Right ventricle myocardium superior (tissue), 1 donor: Measurements from ENCODE around the gene CASD1. TPM values are rescaled to one million over a fixed set of nuclear protein-coding genes. Genes with fewer than 3 reads are reported as not detected.

Experiments used
- ATAC-seq: fragments of 200-7000 bp; cut with Tn5 transposase; one replicate; pipeline ENCODE4 v1.9.1; 2020; ENCODE audit warnings: mild to moderate bottlenecking; ENCODE audit not compliant: poor library complexity
- DNase-seq: peaks from one replicate; pipeline ENCODE4 v3.0.0-alpha.2; 2020
- intact Hi-C: fragments of 100-400 bp; cut with DNase I; formaldehyde crosslinking; loops from one replicate; pipeline ENCODE4 v1.11.2; 2022
- long read RNA-seq: library from polyadenylated mRNA; unstranded; transcript quantifications from one replicate; pipeline ENCODE4 v2.0.0, GENCODE V29; 2021
- total RNA-seq: library from RNA; stranded (reverse); fragmentation: NEBNext Ultra II Directional; extraction: Animal tissue kit (Norgen Biotek cat#: 25700); gene quantifications from one replicate; pipeline ENCODE4 v1.2.1, GENCODE V29; 2021
- donor health status: DM: no; HTN: yes; CAD: no; lungs with severe emphysema.

CASD1 gene
- total RNA-seq = 15.1 TPM
- long read RNA-seq, transcript CASD1-201 (18 exons, 3,942 nt) = major isoform, 36 of 48 reads
- long read RNA-seq, partial matches to known transcripts = 4 of 48 reads
- long read RNA-seq, other reads (novel, unspliced or antisense) = 8 of 48 reads

DNA sequence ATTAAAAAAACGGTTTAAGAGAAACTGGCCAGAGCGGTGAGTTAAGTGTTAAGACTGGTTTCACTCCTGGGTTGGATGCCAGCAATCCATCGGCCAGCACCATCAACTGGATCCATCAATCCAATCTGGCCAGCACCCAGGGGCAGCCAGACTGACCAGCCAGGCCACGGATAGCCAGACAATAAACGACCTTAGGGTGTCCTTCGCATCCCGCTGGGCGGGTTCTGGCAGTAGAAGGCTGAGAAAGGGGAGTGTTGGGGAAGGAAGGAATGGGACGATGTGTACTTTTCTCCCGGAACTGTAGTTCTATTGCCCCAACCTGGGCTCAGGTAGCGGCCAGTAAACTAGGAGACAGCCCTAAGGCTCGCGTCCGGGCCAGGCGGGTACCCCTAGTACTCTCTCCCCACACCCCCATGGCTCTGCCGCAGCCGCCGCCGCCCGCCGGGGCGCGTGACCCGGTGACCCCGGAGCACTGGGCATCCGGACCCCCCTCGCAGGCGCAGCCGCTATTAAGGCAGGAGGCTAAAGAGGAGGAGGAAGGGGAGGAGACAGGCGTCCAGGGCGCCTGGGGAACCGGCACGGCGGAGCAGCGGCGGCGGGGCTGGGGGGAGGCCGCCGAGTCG is at the start of gene CASD1:
Gene CASD1 (plus strand): TSS at position 546 of the 623 bp plus-strand sequence. CDS start 276 bp downstream, outside the sequence.
- DNase-seq (peak; percentile 83), ATAC-seq (peak; percentile 78)
- intact Hi-C loops = loop anchor here (10.0 kb wide), 1 partner anchor 145 kb away; the partner anchor contains the start of gene SGCE

DNA sequence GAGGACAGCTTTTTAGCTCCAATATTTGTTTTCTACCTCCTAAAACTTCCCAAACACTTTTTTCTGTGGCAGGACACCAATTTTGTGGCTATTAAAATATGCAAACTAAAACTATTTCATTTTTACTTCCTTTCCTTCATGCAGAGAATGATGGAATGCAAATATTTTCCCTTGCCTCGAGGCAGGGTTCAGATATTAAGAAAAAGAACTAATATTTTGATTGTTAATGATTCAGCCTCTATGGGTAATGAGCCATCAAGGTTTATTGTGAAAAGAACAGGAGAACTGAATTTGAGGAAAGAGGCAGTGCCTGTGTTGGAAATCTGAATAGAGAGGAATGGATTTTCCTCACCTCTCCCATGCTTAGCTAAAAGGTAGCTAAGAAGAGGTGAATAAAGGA is 43.1 kb upstream of the CASD1 start:
- intact Hi-C loops = no loop called here
- DNase-seq = no peak
- ATAC-seq = no peak

DNA sequence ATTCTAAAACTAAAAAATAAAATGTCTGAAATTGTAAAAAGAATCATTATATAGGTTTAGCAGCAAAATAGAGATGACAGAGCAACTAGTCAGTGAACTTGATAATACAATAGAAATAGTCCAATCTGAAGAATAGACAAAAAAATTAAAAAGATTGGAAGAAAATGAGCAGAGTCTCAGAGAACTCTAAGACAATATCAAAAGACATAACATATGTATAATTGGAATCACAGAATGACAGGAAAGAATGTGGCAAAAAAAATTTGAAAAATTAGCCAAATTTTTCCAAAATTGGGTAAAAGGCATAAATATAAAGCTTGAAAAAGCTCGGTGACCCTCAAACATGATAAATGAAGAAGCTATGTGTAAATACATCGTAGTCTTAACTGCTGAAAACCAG is 38.0 kb upstream of the CASD1 start:
- DNase-seq (no peak), ATAC-seq (no peak)
- intact Hi-C loops = no loop called here

DNA sequence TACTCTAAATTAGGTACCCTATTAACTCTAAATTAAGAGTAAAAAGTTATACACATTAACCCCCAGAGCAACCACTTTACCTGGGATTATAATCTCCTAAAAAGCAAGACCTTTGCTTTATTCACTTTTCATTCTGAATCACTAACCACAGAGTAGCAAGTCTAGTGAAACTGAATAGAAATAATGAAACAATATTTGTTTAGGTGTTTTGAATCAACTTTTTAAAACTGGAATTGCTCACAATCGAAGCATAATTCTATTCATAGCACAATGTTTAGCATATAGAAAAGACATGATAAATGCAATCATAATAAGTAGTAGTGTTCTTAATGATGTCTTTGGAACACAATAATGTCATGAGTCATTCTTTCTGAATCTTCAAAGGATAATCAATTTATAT is 37.0 kb upstream of the CASD1 start:
- ATAC-seq = no peak
- DNase-seq = no peak
- intact Hi-C loops = no loop called here

DNA sequence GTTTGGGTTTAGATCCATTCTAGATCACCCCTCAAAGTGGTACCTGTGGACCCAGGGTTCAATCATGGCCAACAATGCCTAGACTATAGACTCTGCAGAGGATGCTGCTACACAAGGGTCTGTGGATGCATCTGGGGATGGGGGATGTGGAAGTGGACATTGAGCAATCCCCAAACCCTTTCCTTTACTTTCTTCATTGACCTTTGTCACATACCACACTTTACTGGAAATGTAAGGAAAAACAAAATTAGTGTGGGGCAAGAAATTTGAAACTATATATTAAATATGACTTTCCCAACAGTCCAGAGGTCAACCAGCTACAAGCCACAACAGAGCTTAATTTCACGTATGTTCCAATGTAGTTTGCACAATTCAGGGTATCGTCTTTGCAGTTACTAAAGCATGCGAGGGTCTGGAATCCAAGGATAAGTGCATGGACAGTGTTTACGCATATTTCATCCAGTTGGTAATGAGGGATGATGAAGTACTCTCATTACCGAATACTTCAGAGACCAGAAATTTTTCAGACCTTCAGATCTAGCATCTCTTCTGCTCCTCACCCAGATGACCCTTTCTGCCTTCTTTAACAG is 33.3 kb upstream of the CASD1 start:
- ATAC-seq (no peak), DNase-seq (no peak)
- intact Hi-C loops = no loop called here

DNA sequence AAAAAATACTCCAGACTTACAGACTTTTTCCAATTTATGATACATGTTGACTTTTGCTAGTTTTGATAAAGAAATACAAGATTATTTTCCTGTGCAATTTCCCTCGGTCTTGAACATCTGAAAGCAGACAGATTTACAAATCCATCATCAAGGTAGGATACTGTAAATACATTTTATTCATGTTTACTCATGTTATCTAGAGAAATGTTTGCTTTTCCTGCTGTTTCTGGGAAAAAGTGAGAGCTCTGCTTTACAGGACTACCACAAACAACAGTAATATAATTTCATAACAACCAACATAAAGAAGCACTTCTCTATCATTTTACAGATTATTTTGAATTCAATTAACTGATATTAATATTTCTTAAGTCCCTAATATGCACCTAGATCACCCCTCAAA is 31.7 kb upstream of the CASD1 start:
- no peak for DNase-seq
- intact Hi-C loops = no loop called here

DNA sequence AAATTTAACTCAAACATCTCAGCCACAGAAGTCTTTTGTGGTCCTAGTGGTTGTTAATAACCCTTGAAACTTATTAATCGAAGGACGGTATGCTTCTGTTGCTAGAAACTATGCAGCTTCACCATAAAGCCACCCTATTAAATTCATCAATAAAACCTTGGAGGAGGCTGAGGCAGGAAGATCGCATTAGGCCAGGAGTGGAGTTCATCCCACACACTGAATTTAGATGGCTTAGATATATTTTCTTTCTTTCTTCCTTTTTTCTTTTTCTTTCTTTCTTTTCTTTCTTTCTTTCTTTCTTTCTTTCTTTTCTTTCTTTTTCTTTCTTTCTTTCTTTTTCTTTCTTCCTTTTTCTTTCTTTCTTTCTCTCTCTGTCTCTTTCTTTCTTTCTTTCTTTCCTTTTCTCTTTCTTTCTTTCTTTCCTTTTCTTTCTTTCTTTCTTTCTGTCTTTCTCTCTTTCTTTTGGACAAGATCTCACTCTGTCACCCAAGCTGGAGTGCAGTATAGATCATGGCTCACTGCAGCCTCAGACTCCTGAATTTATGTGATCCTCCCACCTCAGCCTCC is 30.9 kb upstream of the CASD1 start:
- no peak for ATAC-seq
- DNase-seq = no peak
- intact Hi-C loops = no loop called here

More for the DNA sequence above, 31.7 kb upstream of the CASD1 start:
- no peak for ATAC-seq

DNA sequence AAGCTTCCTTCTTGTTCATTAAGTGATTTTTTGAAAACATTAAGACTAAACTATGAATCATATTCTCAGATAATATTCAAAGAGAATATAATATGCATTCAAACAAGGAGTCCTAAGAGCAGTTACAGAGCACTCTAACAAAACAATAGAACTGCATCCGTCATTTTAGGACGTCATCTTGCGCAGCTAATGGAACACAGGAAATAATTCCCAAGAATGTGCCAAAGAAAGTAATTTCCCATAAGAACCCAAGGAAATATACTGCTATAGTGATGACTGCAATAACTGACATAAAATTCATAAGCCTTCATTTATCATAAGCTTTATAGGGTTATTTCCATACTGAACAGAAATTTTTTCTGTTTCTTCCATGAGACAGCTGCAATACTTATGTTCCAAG is 28.3 kb upstream of the CASD1 start:
- no peak for ATAC-seq
- DNase-seq = no peak
- intact Hi-C loops = no loop called here

DNA sequence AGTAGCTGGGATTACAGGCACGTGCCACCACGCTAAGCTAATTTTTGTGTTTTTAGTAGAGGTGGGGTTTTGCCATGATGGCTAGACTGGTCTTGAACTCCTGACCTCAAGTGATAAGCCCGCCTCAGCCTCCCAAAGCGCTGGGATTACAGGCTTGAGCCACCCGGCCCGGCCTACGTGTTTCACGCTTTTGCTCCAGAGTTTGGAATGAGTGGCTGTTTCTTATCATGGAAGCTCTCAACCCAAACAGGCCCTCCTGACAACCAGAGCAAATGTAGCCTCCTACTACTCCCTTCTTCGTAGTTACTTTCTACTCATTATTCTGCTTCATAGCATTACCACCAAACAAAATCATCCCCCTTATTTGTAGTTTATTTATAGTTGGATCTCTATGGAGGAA is 26.8 kb upstream of the CASD1 start:
- intact Hi-C loops = no loop called here
- no peak for ATAC-seq
- DNase-seq = no peak

DNA sequence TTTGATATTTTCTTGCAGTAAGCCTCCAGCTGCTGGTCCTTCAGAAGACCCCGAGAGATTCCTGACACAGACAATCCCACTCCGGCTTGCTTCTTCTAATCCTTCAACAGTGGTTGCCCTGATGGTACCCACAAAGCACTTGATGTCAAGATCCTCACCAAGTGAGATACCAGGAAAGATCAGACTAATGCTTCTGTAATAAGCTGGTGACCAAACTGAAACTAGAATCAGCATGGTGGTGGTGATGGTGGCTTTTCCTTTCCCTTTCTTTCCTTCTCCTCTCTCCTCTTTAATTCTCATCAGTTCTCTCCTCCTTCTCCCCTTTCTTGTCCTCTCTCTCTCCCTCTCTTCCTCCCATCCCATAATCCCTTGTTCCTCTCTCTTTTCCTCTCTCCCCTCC is 25.8 kb upstream of the CASD1 start:
- ATAC-seq (no peak), DNase-seq (no peak)
- intact Hi-C loops = no loop called here

DNA sequence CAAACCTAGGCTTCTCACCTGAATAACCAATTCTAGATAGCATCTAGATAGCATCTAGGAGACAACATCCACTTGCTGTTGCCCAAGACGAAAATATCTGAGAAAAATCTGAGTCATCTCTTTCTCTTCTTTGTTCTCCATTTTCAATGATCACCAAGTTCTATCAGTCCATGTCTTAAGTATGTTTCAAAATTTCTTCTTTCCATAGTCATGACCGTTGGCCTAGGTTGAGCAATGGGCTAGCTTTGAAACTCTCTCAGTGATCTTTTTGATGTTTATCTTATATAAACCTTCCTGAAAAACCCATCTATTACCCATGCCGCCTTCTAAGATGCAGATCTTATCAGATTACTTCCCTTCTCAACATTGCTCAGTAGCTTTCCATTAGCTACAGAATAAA is 23.4 kb upstream of the CASD1 start:
- no peak for ATAC-seq
- no peak for DNase-seq
- intact Hi-C loops = no loop called here

DNA sequence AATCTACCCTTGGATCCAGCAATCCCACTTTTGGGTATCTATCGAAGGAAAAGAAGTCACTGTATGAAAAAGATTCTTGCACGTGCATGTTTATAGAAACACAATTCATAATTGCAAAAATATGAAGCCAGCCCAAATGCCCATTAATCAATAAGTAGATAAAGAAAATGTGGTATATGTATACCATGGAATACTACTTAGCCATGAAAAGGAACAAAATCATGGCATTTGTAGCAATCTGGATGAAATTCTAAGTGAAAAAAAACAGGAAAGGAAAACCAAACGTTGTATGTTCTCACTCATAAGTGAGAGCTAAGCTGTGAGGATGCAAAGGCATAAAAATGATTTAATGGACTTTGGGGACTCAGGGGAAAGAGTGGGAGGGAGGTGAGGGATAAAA is 18.2 kb upstream of the CASD1 start:
- ATAC-seq (no peak), DNase-seq (no peak)
- intact Hi-C loops = no loop called here

DNA sequence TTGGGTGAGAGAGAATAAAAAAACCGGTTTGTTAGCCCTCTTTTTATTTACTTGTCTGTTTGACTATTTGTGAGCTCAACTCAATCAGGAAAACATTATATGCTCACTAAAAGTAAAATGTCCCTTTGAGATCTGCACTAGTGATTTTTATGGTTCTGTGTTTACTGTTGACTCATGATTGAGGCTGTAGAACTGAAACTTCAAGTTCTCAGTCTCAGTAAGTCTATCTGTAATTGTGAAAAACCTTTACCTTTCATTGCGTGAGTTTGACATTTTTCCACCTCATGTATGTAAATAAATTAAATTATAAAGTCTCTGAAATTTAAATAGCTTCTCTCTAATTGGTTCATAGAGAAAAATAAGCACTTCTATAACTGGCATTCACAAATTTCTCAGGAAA is 17.0 kb upstream of the CASD1 start:
- no peak for ATAC-seq
- DNase-seq = no peak
- intact Hi-C loops = no loop called here

DNA sequence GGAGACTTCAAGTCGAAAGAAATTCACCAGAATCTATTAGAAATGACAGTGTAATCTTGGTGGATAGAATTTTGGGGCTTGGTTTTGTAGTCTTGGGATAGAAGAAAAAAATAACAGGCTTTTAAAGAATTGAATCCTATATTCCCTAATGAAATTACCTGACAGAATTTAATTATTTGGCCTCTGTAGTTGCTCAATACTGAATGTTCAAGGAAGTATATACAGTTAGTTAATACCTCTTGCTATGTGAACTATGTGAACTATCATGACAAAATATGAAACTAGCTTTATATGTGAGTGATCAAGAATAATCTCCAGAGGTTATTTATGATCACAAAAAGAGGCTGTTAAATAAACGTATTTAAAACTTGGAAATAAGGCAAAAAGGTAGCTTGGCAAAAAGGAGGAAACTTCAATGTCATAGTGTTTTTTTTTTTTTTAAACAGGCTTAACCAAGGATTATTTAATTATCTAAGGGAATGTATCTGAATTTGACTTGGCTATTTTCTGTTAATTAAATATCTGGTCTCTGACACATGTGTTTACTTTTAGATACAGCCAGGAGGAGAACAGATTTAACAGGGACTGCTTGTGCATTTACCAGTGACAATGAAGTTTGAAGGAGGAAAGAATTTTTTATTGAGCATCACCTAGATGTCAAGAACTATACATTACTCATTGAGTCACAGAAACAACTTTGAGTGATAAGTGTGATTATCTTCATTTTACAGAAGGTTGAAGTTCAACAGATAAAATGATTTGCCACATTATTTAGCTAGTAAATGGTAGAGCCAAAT is 11.5 kb upstream of the CASD1 start:
- intact Hi-C loops = no loop called here
- ATAC-seq (no peak), DNase-seq (no peak)

DNA sequence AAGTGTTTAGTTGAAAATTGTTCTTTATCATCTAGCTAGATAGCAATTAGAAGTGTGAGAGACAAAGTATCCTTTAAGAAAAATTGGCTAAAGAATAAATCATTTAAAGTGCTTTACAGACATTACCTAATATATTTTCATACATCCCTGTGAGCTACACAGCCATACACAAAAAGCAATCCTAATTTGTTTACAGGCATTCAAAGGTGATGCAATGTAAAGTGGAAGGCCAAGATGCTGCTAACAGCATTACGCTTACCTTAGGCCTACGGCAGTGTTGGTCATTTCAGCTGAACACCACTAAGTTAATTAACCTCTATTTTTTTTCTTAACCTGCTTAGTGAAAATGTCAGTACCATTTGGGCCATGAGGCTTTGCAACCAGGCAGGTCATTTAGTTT is 10.7 kb upstream of the CASD1 start:
- no peak for DNase-seq
- intact Hi-C loops = no loop called here
- ATAC-seq = no peak

DNA sequence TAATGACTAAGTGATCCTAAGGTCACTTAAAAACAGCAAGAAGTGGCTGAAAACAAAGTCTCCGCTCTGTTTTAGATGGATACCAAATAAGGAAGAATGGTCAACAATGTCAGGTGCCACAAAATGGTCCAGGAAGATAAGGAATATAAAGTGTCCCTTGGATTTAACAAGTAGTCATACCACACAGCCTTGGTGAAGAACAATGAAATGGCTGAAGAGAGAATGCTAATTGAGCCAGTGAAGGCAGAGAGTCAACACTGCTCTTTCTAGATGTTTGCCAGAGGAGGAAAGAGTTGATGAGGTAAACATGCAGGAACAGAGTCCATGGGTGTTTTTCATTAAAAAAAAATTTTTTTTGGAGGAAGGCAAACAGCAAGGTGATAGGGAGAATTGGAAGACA is 2.1 kb upstream of the CASD1 start:
- DNase-seq = no peak
- intact Hi-C loops = loop anchor here (10.0 kb wide), 1 partner anchor 147 kb away; the partner anchor contains the start of gene SGCE
- ATAC-seq = no peak

DNA sequence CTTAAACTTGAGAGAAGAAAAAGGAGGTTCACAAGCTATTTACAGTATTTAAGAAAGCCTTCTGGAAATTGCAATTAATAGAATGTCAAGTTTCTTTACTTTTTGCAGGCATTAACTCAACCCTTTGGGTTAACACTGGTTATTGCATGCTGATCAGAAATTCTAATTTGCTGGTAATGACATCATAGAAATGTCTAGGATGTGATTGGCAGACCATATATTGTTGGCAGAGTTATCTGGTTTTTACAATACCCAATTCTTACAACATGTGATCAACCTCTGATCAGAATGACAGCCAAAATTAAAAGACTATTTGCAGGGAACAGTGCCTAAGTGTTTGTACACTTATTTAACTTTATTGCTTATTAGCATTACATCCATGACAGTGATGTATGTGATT is 1.6 kb upstream of the CASD1 start:
- ATAC-seq = no peak
- intact Hi-C loops = loop anchor here (10.0 kb wide), 1 partner anchor 147 kb away; the partner anchor contains the start of gene SGCE

DNA sequence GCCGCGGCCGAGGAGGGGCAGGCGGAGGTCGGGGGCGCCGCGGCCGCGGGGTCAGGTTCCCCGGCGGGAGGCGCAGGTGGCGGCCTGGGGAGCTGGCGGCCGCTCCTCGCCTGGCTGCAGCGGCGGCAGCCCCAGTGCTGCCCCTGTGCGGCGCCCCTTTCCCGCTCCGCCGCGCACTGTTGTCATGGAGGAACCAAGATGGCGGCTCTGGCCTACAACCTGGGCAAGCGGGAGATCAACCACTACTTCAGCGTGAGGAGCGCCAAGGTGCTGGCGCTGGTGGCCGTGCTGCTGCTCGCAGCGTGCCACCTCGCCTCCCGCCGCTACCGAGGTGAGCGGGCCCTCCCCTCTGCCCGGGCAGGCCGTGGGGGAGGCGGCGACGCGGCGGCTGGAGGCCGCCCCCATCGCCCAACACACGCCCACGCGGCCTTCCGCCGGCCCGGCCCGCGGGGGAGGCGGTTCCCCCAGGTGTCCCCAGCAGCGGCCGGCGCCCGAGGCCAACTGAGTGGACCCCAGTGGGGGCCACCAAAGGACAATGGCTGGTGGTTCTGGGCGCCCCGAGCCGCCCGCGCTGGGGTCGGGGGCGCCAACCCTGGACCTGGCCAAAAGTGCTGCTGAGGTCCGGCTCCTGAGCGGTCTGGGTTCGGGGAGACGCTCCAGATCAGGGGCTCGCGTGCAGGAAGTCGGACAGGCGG is 425 bp downstream of the CASD1 start:
- intact Hi-C loops = loop anchor here (5.0 to 10.0 kb wide), 2 partner anchors 58 to 145 kb away; partner anchors contain the start of gene SGCE
- peak; percentile 93 for ATAC-seq
- DNase-seq = peak; percentile 79

More for the DNA sequence above, 1.6 kb upstream of the CASD1 start:
- DNase-seq = no peak
